Stromal cell of bone marrow (primary cell): ENCODE results near the gene ADAR.
A peak's percentile ranks its signal among the peaks of the same experiment; 100 is the strongest.
"Not testable (repeated sequence)": the region's sequence is repeated elsewhere in the genome, so short reads cannot be mapped to it uniquely, and the experiment has no call there.

Experiments used
- DNase-seq: peaks from one replicate; pipeline ENCODE4 v3.0.0-alpha.2; 2012; ENCODE audit warnings: low read depth

Gene ADAR

GRCh38 chr1:154607609-154608396, at the start of gene ADAR:
Gene ADAR, minus strand, starts transcription at chr1:154608186. Its CDS starts 180 bp downstream, at chr1:154608006.
- DNase-seq, result peak; percentile 96

GRCh38 chr1:154657556-154657955, 49.6 kb upstream of the ADAR start:
- DNase-seq, result no peak

GRCh38 chr1:154652893-154653292, 44.9 kb upstream of the ADAR start:
- no peak for DNase-seq

- not testable (repeated sequence) for DNase-seq
These were observed 36.7 kb upstream of the ADAR start for GRCh38 chr1:154644724-154645123.

GRCh38 chr1:154641534-154641933, 33.5 kb upstream of the ADAR start:
- no peak for DNase-seq

GRCh38 chr1:154639876-154640275, 31.9 kb upstream of the ADAR start:
- no peak for DNase-seq

GRCh38 chr1:154635171-154635570, 27.2 kb upstream of the ADAR start:
- DNase-seq, result no peak

- DNase-seq, result no peak
These were observed 21.7 kb upstream of the ADAR start for GRCh38 chr1:154629675-154630073.

- DNase-seq, result no peak
These were observed 21.2 kb upstream of the ADAR start for GRCh38 chr1:154629061-154629674.

GRCh38 chr1:154628121-154628405, 20.1 kb upstream of the ADAR start:
- no peak for DNase-seq

- peak; percentile 87 for DNase-seq
These were observed 19.5 kb upstream of the ADAR start for GRCh38 chr1:154627257-154628120.

GRCh38 chr1:154626456-154627256, 18.7 kb upstream of the ADAR start:
- no peak for DNase-seq

- peak; percentile 37 for DNase-seq
These were observed 17.0 kb upstream of the ADAR start for GRCh38 chr1:154624746-154625643.

- DNase-seq, result no peak
These were observed 15.4 kb upstream of the ADAR start for GRCh38 chr1:154623358-154623757.

GRCh38 chr1:154622503-154623039, 14.6 kb upstream of the ADAR start:
- no peak for DNase-seq

- no peak for DNase-seq
These were observed 13.9 kb upstream of the ADAR start for GRCh38 chr1:154621875-154622274.

GRCh38 chr1:154620751-154621150, 12.8 kb upstream of the ADAR start:
- no peak for DNase-seq

GRCh38 chr1:154619181-154619948, 11.4 kb upstream of the ADAR start:
- DNase-seq, result no peak

GRCh38 chr1:154616659-154617345, 8.8 kb upstream of the ADAR start:
- no peak for DNase-seq
